Measurements from ENCODE around the gene TMEM132C.

The TMEM132C gene

DNA sequence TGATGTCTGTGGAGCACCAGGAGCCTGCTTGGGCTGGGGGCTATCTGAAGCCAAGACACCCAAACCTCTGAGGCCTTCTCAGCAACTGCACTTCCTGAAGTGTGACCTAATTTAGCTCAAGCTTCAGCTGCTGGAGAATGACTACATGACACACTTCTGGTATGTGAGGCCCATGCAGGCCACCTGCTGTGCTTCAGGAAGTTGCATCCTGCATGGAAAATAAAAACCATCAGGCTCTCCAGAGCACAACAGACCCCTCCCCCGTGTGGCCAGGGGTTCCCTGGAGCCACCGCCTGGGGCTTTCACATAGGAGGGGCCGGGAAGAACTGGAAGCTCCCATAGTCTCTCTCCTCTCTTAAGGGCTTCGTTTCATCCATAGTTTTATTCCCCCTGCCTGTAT lies 339.1 kb downstream of the TMEM132C start:
- Histone ChIP-seq H3K27ac (ENCODE audit: low read length) (no peak overlapping the region), H2AFZ (ENCODE audit: low read length) (no peak overlapping the region), H3K36me3 (replicated peaks; ENCODE audit: insufficient read depth, low read length) (no peaks in the 10 kb centered on the region), H3F3A (ENCODE audit: insufficient read depth, low read length) (no peaks in the 10 kb centered on the region), H3K9me2 (replicated peaks; ENCODE audit: insufficient read depth, low read length) (no peaks in the 10 kb centered on the region), H3K4me3 (ENCODE audit: low read length) (no peak overlapping the region), H3K4me1 (ENCODE audit: low read length) (no peaks in the 10 kb centered on the region), H3K4me2 (ENCODE audit: low read depth, low read length) (no peak overlapping the region), H3K27me3 (replicated peaks; ENCODE audit: insufficient read depth, low read length) (no peaks in the 10 kb centered on the region), H4K20me1 (ENCODE audit: insufficient read depth, low read length) (no peaks in the 10 kb centered on the region), H3K9ac (ENCODE audit: low read length) (no peak overlapping the region), H3K9me3 (replicated peaks; ENCODE audit: insufficient read depth, low read length) (no peaks in the 10 kb centered on the region), H3K79me2 (ENCODE audit: low read length) (no peaks in the 10 kb centered on the region)
- TF ChIP-seq, protein P1, sequence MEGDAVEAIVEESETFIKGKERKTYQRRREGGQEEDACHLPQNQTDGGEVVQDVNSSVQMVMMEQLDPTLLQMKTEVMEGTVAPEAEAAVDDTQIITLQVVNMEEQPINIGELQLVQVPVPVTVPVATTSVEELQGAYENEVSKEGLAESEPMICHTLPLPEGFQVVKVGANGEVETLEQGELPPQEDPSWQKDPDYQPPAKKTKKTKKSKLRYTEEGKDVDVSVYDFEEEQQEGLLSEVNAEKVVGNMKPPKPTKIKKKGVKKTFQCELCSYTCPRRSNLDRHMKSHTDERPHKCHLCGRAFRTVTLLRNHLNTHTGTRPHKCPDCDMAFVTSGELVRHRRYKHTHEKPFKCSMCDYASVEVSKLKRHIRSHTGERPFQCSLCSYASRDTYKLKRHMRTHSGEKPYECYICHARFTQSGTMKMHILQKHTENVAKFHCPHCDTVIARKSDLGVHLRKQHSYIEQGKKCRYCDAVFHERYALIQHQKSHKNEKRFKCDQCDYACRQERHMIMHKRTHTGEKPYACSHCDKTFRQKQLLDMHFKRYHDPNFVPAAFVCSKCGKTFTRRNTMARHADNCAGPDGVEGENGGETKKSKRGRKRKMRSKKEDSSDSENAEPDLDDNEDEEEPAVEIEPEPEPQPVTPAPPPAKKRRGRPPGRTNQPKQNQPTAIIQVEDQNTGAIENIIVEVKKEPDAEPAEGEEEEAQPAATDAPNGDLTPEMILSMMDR (IDR thresholded peaks at IDR 0.05; ENCODE audit: low read length): no peak
- no peak for TF ChIP-seq EZH2phosphoT487 (IDR thresholded peaks at IDR 0.05; ENCODE audit: low read length)
- no peak for TF ChIP-seq EZH2 (optimal IDR thresholded peaks at IDR 0.05; ENCODE audit: low read depth, low read length)
- DNase-seq: no peak

DNA sequence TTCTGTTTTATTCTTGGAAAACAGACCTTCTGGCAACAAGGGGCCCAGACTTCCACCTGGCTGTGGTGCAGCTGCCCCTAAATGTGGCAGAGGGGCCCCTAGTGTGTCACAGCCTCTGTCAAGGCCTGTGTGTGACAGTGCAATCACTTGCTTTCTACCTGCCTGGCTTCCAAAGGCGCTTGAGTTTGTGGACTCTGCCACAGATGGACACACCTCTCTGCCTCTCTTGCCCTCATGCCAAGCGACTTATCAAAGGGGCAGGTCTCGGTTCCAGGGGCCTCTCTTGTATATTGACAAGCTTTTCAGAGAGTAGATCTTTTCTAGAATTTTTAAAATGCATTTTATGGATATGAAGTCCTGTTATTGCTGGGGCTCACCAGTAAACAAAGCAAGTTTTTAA lies 339.6 kb downstream of the TMEM132C start:
- Histone ChIP-seq H3K9me3 (replicated peaks; ENCODE audit: insufficient read depth, low read length) (no peaks in the 10 kb centered on the region), H3K27ac (ENCODE audit: low read length) (no peak overlapping the region), H3K36me3 (replicated peaks; ENCODE audit: insufficient read depth, low read length) (no peaks in the 10 kb centered on the region), H3K79me2 (ENCODE audit: low read length) (no peaks in the 10 kb centered on the region), H3K9ac (ENCODE audit: low read length) (no peak overlapping the region), H3K4me1 (ENCODE audit: low read length) (no peaks in the 10 kb centered on the region), H2AFZ (ENCODE audit: low read length) (no peak overlapping the region), H3K4me3 (ENCODE audit: low read length) (no peak overlapping the region), H3K9me2 (replicated peaks; ENCODE audit: insufficient read depth, low read length) (no peaks in the 10 kb centered on the region), H4K20me1 (ENCODE audit: insufficient read depth, low read length) (no peaks in the 10 kb centered on the region), H3K4me2 (ENCODE audit: low read depth, low read length) (no peak overlapping the region), H3K27me3 (replicated peaks; ENCODE audit: insufficient read depth, low read length) (no peaks in the 10 kb centered on the region), H3F3A (ENCODE audit: insufficient read depth, low read length) (no peaks in the 10 kb centered on the region)
- DNase-seq: no peak
- TF ChIP-seq, protein P1 (IDR thresholded peaks at IDR 0.05; ENCODE audit: low read length): no peak
- TF ChIP-seq EZH2phosphoT487 (IDR thresholded peaks at IDR 0.05; ENCODE audit: low read length) (no peak), EZH2 (optimal IDR thresholded peaks at IDR 0.05; ENCODE audit: low read depth, low read length) (no peak)

DNA sequence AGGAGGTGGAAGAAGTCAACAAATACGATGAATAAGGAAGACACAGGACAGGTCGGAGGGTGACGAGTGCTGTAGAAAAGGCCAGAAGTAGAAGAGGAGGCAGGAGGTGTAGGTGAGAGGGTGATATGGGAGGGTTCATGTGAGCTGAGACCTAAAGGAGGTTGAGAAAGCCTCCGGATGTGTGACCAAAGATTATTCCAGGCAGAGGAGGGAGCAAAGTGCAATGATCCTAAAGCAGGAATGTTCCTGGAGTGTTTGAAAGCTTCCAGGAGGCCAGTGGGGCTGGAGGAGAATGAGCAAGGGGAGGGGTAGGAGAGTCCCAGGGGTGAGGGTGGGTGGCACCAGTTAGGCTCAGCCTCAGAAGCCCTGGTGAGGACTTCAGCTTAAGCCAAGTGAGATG lies 340.0 kb downstream of the TMEM132C start:
- Histone ChIP-seq H3K4me3 (ENCODE audit: low read length) (no peak overlapping the region), H3K36me3 (replicated peaks; ENCODE audit: insufficient read depth, low read length) (no peaks in the 10 kb centered on the region), H3K27me3 (replicated peaks; ENCODE audit: insufficient read depth, low read length) (no peaks in the 10 kb centered on the region), H2AFZ (ENCODE audit: low read length) (no peak overlapping the region), H3K4me1 (ENCODE audit: low read length) (no peaks in the 10 kb centered on the region), H3K9ac (ENCODE audit: low read length) (no peak overlapping the region), H3K9me2 (replicated peaks; ENCODE audit: insufficient read depth, low read length) (no peaks in the 10 kb centered on the region), H3K79me2 (ENCODE audit: low read length) (no peaks in the 10 kb centered on the region), H3K27ac (ENCODE audit: low read length) (no peak overlapping the region), H3K4me2 (ENCODE audit: low read depth, low read length) (no peak overlapping the region), H3K9me3 (replicated peaks; ENCODE audit: insufficient read depth, low read length) (no peaks in the 10 kb centered on the region), H4K20me1 (ENCODE audit: insufficient read depth, low read length) (no peaks in the 10 kb centered on the region), H3F3A (ENCODE audit: insufficient read depth, low read length) (no peaks in the 10 kb centered on the region)
- TF ChIP-seq, protein P1 (IDR thresholded peaks at IDR 0.05; ENCODE audit: low read length): no peak
- no peak for DNase-seq

All from MM.1S (cell line).